OCI-LY3 (cell line): ENCODE data around the gene TSPO.

Experiments used
- H2AFZ ChIP-seq: fragments of 200-600, 300-600 bp; shearing (Covaris generic); 2 replicates; pipeline ENCODE4 v1.6.0; 2014; ENCODE audit warnings: antibody characterized with exemption, low read depth, low read length
- H3K27ac ChIP-seq: fragments of 200-600, 300-600 bp; sonication (generic); 2 replicates; pipeline ENCODE4 v1.5.1; 2014; ENCODE audit warnings: mild to moderate bottlenecking, low read length, moderate library complexity, mixed read lengths
- H3K27me3 ChIP-seq: fragments of 200-600, 300-600 bp; sonication (generic); 2 replicates; pipeline ENCODE4 v1.6.1; 2014; ENCODE audit warnings: low read depth, low read length, mixed read lengths
- H3K36me3 ChIP-seq: fragments of 200-600, 300-600 bp; sonication (generic); replicated peaks from 2 replicates; pipeline ENCODE3; 2014; ENCODE audit warnings: low read depth, low read length, mixed read lengths
- H3K4me1 ChIP-seq: fragments of 300-600, 200-600 bp; sonication (generic); 2 replicates; pipeline ENCODE4 v1.6.1; 2014; ENCODE audit warnings: low read length, mixed read lengths
- H3K4me2 ChIP-seq: fragments of 200-600, 300-600 bp; sonication (generic); 2 replicates; pipeline ENCODE4 v1.6.1; 2014; ENCODE audit warnings: low read length, mixed read lengths
- H3K4me3 ChIP-seq: fragments of 300-600, 200-600 bp; sonication (generic); 2 replicates; pipeline ENCODE4 v1.5.1; 2014; ENCODE audit warnings: antibody characterized with exemption, mild to moderate bottlenecking, low read length, moderate library complexity
- H3K79me2 ChIP-seq: fragments of 300-600, 200-600 bp; shearing (Covaris generic); 2 replicates; pipeline ENCODE4 v1.6.1; 2014; ENCODE audit warnings: mild to moderate bottlenecking, low read length, mixed read lengths
- H3K9ac ChIP-seq: fragments of 300-600, 200-600 bp; shearing (Covaris generic); 2 replicates; pipeline ENCODE4 v1.6.0; 2014; ENCODE audit warnings: mild to moderate bottlenecking, low read length, moderate library complexity
- H3K9me3 ChIP-seq: fragments of 200-600, 300-600 bp; shearing (Covaris generic); 2 replicates; pipeline ENCODE4 v1.6.1; 2014; ENCODE audit warnings: low read length, mixed read lengths; ENCODE audit not compliant: insufficient read depth
- H4K20me1 ChIP-seq: fragments of 200-600, 300-600 bp; sonication (generic); 2 replicates; pipeline ENCODE4 v1.6.1; 2016; ENCODE audit warnings: low read length, mixed read lengths; ENCODE audit not compliant: insufficient read depth
- EZH2phosphoT487 ChIP-seq: fragments of 200-600 bp; shearing (Covaris generic); IDR thresholded peaks from 2 replicates; pipeline ENCODE4 v1.6.1; 2018; ENCODE audit warnings: antibody characterized with exemption, mixed run types, low read depth
- TF ChIP-seq, protein P1 (sequence below): fragments of 200-600, 300-600 bp; sonication (generic); IDR thresholded peaks from 2 replicates; pipeline ENCODE4 v1.5.1; 2014; ENCODE audit warnings: antibody characterized with exemption, low read length, low read depth

TSPO gene

DNA sequence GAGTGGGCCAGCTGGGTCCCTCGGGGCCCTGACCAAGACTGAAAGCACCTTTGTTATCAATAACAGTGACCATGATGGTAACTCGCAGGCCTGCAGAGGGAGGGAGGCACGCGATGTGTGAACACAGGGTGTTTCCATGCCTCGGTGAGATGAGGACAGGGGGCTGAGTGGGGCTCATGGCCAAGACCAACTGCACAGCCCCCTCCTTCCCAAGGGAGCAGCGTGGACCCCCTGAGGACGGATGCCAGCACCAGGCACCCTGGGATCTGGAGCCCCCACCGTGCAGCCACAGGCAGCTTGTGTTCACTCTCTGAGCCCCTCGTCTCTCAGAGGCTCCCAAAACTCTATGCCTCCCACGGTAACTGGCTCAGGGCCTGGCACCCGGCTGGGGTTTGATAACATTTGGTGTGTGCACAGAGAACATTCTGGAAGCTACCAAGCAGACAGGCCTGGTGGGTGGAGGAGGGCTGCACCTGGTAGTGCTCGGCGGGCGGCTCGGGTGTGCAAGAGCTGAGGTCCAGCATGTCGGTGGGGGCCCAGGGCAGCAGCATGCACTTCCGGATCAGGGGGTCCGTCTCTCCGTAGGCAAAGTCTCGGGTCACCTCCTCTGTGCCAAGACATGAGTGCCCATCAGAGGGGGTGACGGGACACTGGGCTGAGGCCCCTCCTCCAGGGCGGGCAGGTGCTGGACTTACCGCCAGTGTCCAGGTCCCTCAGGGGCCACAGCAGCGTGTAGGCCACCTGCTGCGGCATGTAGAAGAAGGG, 28.0 kb downstream of the TSPO start:
- H3K4me1 ChIP-seq: no peaks in the 10 kb centered on the region
- no peaks in the 10 kb centered on the region for H4K20me1 ChIP-seq
- no peak overlapping the region for H3K27ac ChIP-seq
- no peaks in the 10 kb centered on the region for H3K27me3 ChIP-seq
- TF ChIP-seq, protein P1, sequence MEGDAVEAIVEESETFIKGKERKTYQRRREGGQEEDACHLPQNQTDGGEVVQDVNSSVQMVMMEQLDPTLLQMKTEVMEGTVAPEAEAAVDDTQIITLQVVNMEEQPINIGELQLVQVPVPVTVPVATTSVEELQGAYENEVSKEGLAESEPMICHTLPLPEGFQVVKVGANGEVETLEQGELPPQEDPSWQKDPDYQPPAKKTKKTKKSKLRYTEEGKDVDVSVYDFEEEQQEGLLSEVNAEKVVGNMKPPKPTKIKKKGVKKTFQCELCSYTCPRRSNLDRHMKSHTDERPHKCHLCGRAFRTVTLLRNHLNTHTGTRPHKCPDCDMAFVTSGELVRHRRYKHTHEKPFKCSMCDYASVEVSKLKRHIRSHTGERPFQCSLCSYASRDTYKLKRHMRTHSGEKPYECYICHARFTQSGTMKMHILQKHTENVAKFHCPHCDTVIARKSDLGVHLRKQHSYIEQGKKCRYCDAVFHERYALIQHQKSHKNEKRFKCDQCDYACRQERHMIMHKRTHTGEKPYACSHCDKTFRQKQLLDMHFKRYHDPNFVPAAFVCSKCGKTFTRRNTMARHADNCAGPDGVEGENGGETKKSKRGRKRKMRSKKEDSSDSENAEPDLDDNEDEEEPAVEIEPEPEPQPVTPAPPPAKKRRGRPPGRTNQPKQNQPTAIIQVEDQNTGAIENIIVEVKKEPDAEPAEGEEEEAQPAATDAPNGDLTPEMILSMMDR: no peak
- TF ChIP-seq EZH2phosphoT487: no peak
- no peak overlapping the region for H3K9ac ChIP-seq
- H3K36me3 ChIP-seq: peaks cover 60% of the 10 kb centered on the region
- peaks cover 22% of the 10 kb centered on the region for H3K79me2 ChIP-seq
- no peak overlapping the region for H2AFZ ChIP-seq
- no peaks in the 10 kb centered on the region for H3K9me3 ChIP-seq
- no peak overlapping the region for H3K4me3 ChIP-seq
- H3K4me2 ChIP-seq: no peak overlapping the region

DNA sequence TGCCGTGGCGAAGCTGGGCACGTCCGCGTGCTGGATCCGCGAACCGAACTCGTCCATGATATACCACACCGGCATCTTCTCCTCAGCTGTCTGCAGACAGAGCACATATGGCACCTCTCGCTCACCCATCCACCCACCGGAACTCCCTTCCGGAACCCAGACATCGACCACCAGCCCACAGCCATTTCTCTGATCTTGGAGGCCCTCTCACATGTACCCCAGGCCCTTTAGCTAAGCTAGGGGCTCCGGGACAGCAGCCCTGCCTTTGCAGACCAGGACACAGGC, 28.5 kb downstream of the TSPO start:
- Histone ChIP-seq H3K79me2 (peaks cover 28% of the 10 kb centered on the region), H3K9me3 (no peaks in the 10 kb centered on the region), H3K4me3 (no peak overlapping the region), H2AFZ (no peak overlapping the region), H3K36me3 (peaks cover 58% of the 10 kb centered on the region), H3K4me1 (no peaks in the 10 kb centered on the region), H4K20me1 (no peaks in the 10 kb centered on the region), H3K9ac (no peak overlapping the region), H3K4me2 (no peak overlapping the region), H3K27me3 (no peaks in the 10 kb centered on the region), H3K27ac (no peak overlapping the region)
- TF ChIP-seq, protein P1: no peak
- no peak for TF ChIP-seq EZH2phosphoT487

DNA sequence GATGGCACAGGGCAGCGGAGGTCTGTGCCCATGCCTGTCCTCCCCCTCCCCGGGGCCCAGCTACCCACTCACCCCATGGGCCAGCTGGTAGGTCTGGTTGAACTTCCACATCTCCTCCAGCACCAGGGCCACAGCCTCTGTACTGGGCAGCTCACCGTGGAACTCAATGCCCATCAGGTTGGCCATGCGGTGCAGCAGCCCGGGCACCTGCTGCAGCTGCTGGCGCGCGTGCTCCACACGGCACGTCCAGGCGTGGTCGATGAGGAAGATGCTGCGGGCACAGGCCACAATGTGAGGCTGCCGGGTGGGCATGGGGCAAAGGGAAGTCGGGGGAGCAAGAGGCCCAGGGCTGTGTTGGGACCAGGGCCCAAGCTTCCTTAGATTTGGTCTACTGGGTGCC, 29.3 kb downstream of the TSPO start:
- Histone ChIP-seq H2AFZ (no peak overlapping the region), H4K20me1 (no peaks in the 10 kb centered on the region), H3K4me1 (peaks cover 5% of the 10 kb centered on the region), H3K9ac (no peak overlapping the region), H3K79me2 (peaks cover 34% of the 10 kb centered on the region), H3K36me3 (peaks cover 53% of the 10 kb centered on the region), H3K4me2 (no peak overlapping the region), H3K9me3 (no peaks in the 10 kb centered on the region), H3K4me3 (no peak overlapping the region), H3K27me3 (no peaks in the 10 kb centered on the region), H3K27ac (no peak overlapping the region)
- no peak for TF ChIP-seq EZH2phosphoT487
- TF ChIP-seq, protein P1: no peak

DNA sequence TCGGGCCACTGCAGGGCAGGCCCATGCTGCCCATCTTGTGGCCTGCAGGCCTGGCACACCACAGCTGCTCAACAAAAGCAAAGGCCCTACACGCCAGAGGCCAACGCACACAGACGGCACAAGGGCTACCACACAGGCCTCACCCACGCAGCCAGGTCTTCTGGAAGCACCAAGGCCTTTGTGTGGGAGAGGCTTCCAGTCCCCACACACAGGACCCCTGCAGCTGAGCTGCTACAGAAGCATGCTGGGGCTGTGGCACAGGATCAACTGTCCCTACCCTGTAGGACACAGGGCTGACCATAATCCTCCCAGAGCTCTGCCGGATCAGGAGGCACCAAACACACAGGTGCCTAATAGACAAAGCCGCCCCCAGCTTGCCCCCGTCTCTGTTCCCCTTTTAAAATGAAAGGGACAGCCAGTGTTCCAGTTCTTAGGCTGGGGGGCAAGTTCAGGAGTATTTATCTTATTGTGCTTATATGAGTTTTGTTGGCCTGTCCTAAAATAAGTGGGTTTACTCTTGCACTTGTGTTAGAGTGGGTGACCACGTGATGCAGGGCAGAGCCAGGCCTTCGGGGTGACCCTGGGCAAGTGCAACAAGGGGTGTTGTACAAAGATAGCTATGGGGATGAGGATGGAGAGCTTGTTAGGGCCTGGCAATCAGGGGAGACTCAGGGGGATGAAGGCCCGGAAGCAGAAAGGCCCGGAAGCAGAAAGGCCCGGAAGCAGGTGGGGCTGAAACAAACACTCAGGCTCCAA, 30.1 kb downstream of the TSPO start:
- Histone ChIP-seq H3K9me3 (no peaks in the 10 kb centered on the region), H3K4me2 (no peak overlapping the region), H3K27ac (no peak overlapping the region), H3K9ac (no peak overlapping the region), H3K4me3 (no peak overlapping the region), H3K4me1 (peaks cover 7% of the 10 kb centered on the region), H3K36me3 (peaks cover 50% of the 10 kb centered on the region), H3K79me2 (peaks cover 42% of the 10 kb centered on the region), H2AFZ (no peak overlapping the region), H4K20me1 (no peaks in the 10 kb centered on the region), H3K27me3 (no peaks in the 10 kb centered on the region)
- TF ChIP-seq EZH2phosphoT487: no peak
- TF ChIP-seq, protein P1: no peak
